ENCODE measurements around the gene GSK3B.

The GSK3B gene

GRCh38 chr3:119790369-119790768, 303.9 kb downstream of the GSK3B start:
- H3K4me1 ChIP-seq (ENCODE audit: low read length) = no peaks in the 10 kb centered on the region
- H3F3A ChIP-seq (ENCODE audit: insufficient read depth, low read length) = no peaks in the 10 kb centered on the region
- H3K9ac ChIP-seq (ENCODE audit: low read length) = no peak overlapping the region
- H3K79me2 ChIP-seq (ENCODE audit: low read length) = no peaks in the 10 kb centered on the region
- H3K9me3 ChIP-seq (replicated peaks; ENCODE audit: insufficient read depth, low read length) = no peaks in the 10 kb centered on the region
- H2AFZ ChIP-seq (ENCODE audit: low read length) = no peak overlapping the region
- no peak for DNase-seq
- H3K27me3 ChIP-seq (replicated peaks; ENCODE audit: insufficient read depth, low read length) = no peaks in the 10 kb centered on the region
- no peaks in the 10 kb centered on the region for H3K36me3 ChIP-seq (replicated peaks; ENCODE audit: insufficient read depth, low read length)
- TF ChIP-seq CTCF (IDR thresholded peaks at IDR 0.05; ENCODE audit: low read length) = no peak
- TF ChIP-seq EZH2 (optimal IDR thresholded peaks at IDR 0.05; ENCODE audit: low read depth, low read length) = no peak
- no peak for TF ChIP-seq EZH2phosphoT487 (IDR thresholded peaks at IDR 0.05; ENCODE audit: low read length)
- H3K4me3 ChIP-seq (ENCODE audit: low read length) = no peak overlapping the region
- no peak overlapping the region for H3K27ac ChIP-seq (ENCODE audit: low read length)
- no peaks in the 10 kb centered on the region for H4K20me1 ChIP-seq (ENCODE audit: insufficient read depth, low read length)
- no peaks in the 10 kb centered on the region for H3K9me2 ChIP-seq (replicated peaks; ENCODE audit: insufficient read depth, low read length)
- no peak overlapping the region for H3K4me2 ChIP-seq (ENCODE audit: low read depth, low read length)

GRCh38 chr3:119786409-119786808, 307.8 kb downstream of the GSK3B start:
- H3K4me2 ChIP-seq (ENCODE audit: low read depth, low read length) = no peak overlapping the region
- H3K4me1 ChIP-seq (ENCODE audit: low read length) = no peaks in the 10 kb centered on the region
- H3K36me3 ChIP-seq (replicated peaks; ENCODE audit: insufficient read depth, low read length) = no peaks in the 10 kb centered on the region
- no peaks in the 10 kb centered on the region for H3K79me2 ChIP-seq (ENCODE audit: low read length)
- H4K20me1 ChIP-seq (ENCODE audit: insufficient read depth, low read length) = no peaks in the 10 kb centered on the region
- no peak overlapping the region for H3K4me3 ChIP-seq (ENCODE audit: low read length)
- no peaks in the 10 kb centered on the region for H3K27me3 ChIP-seq (replicated peaks; ENCODE audit: insufficient read depth, low read length)
- H3K9me2 ChIP-seq (replicated peaks; ENCODE audit: insufficient read depth, low read length) = no peaks in the 10 kb centered on the region
- no peaks in the 10 kb centered on the region for H3K9me3 ChIP-seq (replicated peaks; ENCODE audit: insufficient read depth, low read length)
- no peaks in the 10 kb centered on the region for H3F3A ChIP-seq (ENCODE audit: insufficient read depth, low read length)
- DNase-seq = no peak
- no peak for TF ChIP-seq EZH2phosphoT487 (IDR thresholded peaks at IDR 0.05; ENCODE audit: low read length)
- no peak for TF ChIP-seq EZH2 (optimal IDR thresholded peaks at IDR 0.05; ENCODE audit: low read depth, low read length)
- TF ChIP-seq CTCF (IDR thresholded peaks at IDR 0.05; ENCODE audit: low read length) = no peak
- no peak overlapping the region for H2AFZ ChIP-seq (ENCODE audit: low read length)
- no peak overlapping the region for H3K27ac ChIP-seq (ENCODE audit: low read length)
- H3K9ac ChIP-seq (ENCODE audit: low read length) = no peak overlapping the region

- no peak overlapping the region for H3K4me2 ChIP-seq (ENCODE audit: low read depth, low read length)
Observed at GRCh38 chr3:119783883-119784282, 310.4 kb downstream of the GSK3B start.

More at GRCh38 chr3:119783883-119784282, 310.4 kb downstream of the GSK3B start:
- Histone ChIP-seq H3K79me2 (ENCODE audit: low read length) (no peaks in the 10 kb centered on the region), H3K27me3 (replicated peaks; ENCODE audit: insufficient read depth, low read length) (no peaks in the 10 kb centered on the region), H3K9ac (ENCODE audit: low read length) (no peak overlapping the region), H3K36me3 (replicated peaks; ENCODE audit: insufficient read depth, low read length) (no peaks in the 10 kb centered on the region), H3K4me1 (ENCODE audit: low read length) (peaks cover 19% of the 10 kb centered on the region), H3K4me3 (ENCODE audit: low read length) (no peak overlapping the region), H3K9me3 (replicated peaks; ENCODE audit: insufficient read depth, low read length) (no peaks in the 10 kb centered on the region), H3F3A (ENCODE audit: insufficient read depth, low read length) (peaks cover 8% of the 10 kb centered on the region), H4K20me1 (ENCODE audit: insufficient read depth, low read length) (no peaks in the 10 kb centered on the region), H3K9me2 (replicated peaks; ENCODE audit: insufficient read depth, low read length) (no peaks in the 10 kb centered on the region), H2AFZ (ENCODE audit: low read length) (no peak overlapping the region), H3K27ac (ENCODE audit: low read length) (no peak overlapping the region)
- TF ChIP-seq CTCF (IDR thresholded peaks at IDR 0.05; ENCODE audit: low read length) (no peak), EZH2phosphoT487 (IDR thresholded peaks at IDR 0.05; ENCODE audit: low read length) (no peak), EZH2 (optimal IDR thresholded peaks at IDR 0.05; ENCODE audit: low read depth, low read length) (no peak)
- no peak for DNase-seq
